ENCODE results near the gene NPNT.

Gene NPNT

DNA sequence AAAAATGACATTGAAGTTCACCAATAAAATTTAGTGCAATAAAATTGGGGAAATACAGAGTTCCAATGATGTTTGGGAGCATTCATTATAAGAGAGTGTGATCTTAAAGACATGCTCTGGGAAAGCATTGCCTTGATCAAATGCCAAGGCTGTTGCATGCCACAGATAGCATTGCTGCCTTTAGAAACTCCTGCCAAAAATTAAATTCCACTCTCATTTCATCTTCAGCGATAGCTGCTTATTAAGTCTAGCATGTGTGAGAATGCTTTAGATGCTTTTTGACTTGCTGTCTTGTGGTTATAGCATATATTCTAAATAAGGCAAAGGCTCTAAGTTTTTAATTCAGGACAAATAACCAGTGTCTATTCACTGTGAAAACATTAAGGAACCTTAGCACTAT, 49.3 kb downstream of the NPNT start:
- Histone ChIP-seq H3K36me3 (no peaks in the 10 kb centered on the region), H3K9me3 (no peaks in the 10 kb centered on the region), H3K4me3 (ENCODE audit: low read depth, low read length) (no peak overlapping the region), H3K27me3 (no peaks in the 10 kb centered on the region), H3K4me1 (no peaks in the 10 kb centered on the region)
- no peak for DNase-seq
- TF ChIP-seq, protein P1, sequence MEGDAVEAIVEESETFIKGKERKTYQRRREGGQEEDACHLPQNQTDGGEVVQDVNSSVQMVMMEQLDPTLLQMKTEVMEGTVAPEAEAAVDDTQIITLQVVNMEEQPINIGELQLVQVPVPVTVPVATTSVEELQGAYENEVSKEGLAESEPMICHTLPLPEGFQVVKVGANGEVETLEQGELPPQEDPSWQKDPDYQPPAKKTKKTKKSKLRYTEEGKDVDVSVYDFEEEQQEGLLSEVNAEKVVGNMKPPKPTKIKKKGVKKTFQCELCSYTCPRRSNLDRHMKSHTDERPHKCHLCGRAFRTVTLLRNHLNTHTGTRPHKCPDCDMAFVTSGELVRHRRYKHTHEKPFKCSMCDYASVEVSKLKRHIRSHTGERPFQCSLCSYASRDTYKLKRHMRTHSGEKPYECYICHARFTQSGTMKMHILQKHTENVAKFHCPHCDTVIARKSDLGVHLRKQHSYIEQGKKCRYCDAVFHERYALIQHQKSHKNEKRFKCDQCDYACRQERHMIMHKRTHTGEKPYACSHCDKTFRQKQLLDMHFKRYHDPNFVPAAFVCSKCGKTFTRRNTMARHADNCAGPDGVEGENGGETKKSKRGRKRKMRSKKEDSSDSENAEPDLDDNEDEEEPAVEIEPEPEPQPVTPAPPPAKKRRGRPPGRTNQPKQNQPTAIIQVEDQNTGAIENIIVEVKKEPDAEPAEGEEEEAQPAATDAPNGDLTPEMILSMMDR (IDR thresholded peaks at IDR 0.05; ENCODE audit: low read depth, low read length) = no peak

DNA sequence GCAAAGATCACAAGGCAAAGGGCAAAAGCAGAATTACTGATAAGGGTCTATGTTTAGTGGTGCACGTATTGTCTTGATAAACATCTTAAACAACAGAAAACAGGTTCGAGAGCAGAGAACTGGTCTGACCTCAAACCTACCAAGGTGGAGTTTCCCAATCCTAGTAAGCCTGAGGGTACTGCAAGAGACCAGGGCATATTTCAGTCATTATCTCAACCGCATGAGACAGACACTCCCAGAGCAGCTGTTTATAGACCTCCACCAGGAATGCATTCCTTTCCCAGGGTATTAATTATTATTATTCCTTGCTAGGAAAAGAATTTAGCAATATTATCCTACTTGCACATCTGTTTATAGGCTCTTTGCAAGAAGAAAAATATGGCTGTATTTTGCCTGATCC, 51.5 kb downstream of the NPNT start:
- Histone ChIP-seq H3K4me3 (ENCODE audit: low read depth, low read length) (no peak overlapping the region), H3K36me3 (no peaks in the 10 kb centered on the region), H3K9me3 (no peaks in the 10 kb centered on the region), H3K4me1 (no peaks in the 10 kb centered on the region), H3K27me3 (peaks cover 2% of the 10 kb centered on the region; the same call in 1 of the 2 replicates)
- no peak for DNase-seq
- TF ChIP-seq, protein P1 (IDR thresholded peaks at IDR 0.05; ENCODE audit: low read depth, low read length) = no peak

DNA sequence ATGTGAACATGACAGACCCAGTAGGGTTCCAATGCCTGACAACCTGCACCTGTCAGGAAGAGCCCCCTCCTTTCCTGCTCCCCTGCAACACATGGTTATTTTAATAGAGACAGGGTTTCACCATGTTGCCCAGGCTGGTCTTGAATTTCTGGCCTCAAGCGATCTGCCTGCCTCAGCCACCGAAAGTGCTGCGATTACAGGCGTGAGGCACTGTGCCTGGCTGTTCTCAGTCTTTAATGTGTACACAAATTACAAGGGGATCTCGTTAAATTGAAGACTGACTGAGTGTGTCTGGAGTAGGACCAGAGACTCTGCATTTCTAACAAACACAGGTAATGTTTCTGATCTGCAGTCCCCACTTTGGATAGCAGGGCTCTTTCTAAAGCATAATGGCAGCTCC, 55.4 kb downstream of the NPNT start:
- H3K36me3 ChIP-seq = no peaks in the 10 kb centered on the region
- no peak for DNase-seq
- peaks cover 2% of the 10 kb centered on the region; the same call in 1 of the 2 replicates for H3K27me3 ChIP-seq
- TF ChIP-seq, protein P1 (IDR thresholded peaks at IDR 0.05; ENCODE audit: low read depth, low read length) = no peak
- no peak overlapping the region for H3K4me3 ChIP-seq (ENCODE audit: low read depth, low read length)
- no peaks in the 10 kb centered on the region for H3K9me3 ChIP-seq
- H3K4me1 ChIP-seq = no peaks in the 10 kb centered on the region

DNA sequence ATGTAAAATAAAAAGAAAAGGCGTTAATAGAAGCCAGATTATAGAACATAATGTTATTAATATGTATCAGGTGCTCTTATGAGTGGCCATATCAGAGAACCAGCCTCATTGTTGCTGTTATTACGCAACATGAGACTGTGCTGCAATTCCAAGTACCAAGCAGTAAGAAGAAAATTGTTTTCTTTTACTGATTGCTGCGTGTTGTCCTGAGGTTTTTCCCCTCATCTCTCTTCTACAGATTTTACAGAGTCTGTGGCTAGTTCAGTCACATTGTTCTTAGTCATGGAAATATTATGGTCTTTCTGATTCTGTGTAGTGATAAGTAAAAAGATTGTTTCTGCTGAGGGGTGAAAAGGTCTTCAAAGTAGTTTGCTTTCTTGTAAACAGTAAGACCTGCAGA, 55.9 kb downstream of the NPNT start:
- Histone ChIP-seq H3K4me3 (ENCODE audit: low read depth, low read length) (no peak overlapping the region), H3K36me3 (no peaks in the 10 kb centered on the region), H3K4me1 (no peaks in the 10 kb centered on the region), H3K9me3 (no peaks in the 10 kb centered on the region), H3K27me3 (peaks cover 2% of the 10 kb centered on the region; the same call in 1 of the 2 replicates)
- no peak for DNase-seq
- TF ChIP-seq, protein P1 (IDR thresholded peaks at IDR 0.05; ENCODE audit: low read depth, low read length) = no peak

DNA sequence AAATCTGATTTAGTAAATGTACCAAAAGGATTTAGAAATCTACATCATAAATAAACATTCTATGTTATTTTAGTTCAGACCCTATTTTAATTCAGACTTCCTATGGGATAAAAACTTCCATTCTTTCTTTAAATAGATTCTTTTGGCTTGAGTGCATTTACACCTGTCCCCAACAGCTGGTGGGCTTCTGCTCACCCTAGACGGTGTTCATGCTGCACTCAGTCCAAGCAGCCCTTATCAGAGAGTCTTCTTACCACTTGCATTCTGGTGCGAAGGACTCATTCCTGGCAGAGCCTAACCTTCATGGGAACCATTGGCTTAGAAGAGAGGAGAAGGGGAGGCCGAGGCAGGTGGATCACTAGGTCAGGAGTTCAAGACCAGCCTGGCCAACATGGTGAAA, 57.3 kb downstream of the NPNT start:
- TF ChIP-seq, protein P1 (IDR thresholded peaks at IDR 0.05; ENCODE audit: low read depth, low read length) = no peak
- peaks cover 2% of the 10 kb centered on the region; the same call in 1 of the 2 replicates for H3K27me3 ChIP-seq
- H3K4me1 ChIP-seq = no peaks in the 10 kb centered on the region
- no peak overlapping the region for H3K4me3 ChIP-seq (ENCODE audit: low read depth, low read length)
- DNase-seq = no peak
- H3K9me3 ChIP-seq = no peaks in the 10 kb centered on the region
- no peaks in the 10 kb centered on the region for H3K36me3 ChIP-seq

DNA sequence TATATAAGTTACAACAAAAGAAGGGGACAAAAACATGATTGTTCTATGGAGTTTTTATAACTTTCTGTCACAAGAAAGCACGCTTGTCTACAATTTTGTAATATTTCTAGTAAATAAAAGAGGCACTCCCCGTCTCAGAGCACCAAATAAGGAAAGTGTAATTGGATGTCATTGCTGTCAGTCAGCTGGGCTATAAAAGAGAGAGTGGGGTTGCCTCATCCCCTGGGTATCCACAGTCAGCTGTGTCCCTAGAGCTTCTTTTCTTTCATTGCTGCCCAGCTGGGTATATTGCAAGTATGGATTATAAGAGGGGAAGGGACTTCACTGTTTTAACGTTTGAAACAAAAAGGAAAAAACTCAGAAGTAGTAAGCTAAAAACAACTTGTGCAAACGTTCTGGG, 61.3 kb downstream of the NPNT start:
- Histone ChIP-seq H3K4me3 (ENCODE audit: low read depth, low read length) (no peak overlapping the region), H3K4me1 (no peaks in the 10 kb centered on the region), H3K9me3 (no peaks in the 10 kb centered on the region), H3K27me3 (no peaks in the 10 kb centered on the region), H3K36me3 (no peaks in the 10 kb centered on the region)
- DNase-seq = no peak
- TF ChIP-seq, protein P1 (IDR thresholded peaks at IDR 0.05; ENCODE audit: low read depth, low read length) = no peak

All from BE2C (cell line).